ENCODE data around the gene FAM131C.
A peak's percentile ranks its signal among the peaks of the same experiment; 100 is the strongest.

The FAM131C gene

DNA sequence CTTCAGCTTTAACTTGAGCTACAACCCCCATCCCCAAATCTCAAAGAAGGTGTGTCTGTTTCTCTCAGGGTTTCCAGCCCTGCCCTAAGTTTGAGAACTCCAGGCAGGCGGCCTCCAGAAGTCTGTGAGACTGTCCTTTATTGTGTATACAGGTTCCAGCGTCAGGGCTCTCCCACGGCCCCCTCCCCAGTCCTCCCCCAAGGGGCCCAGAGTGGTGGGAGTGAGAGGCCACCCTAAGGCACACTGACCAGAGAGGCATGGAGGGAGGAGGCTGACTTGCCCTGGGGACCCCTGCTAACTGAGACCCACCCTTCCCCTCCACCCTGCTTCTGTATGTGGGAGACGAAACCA lies 59.6 kb downstream of the FAM131C start:
- no peak for DNase-seq

- peak; percentile 13 for DNase-seq
These were observed 60.1 kb downstream of the FAM131C start for GRCh38 chr1:16013220-16013907.

DNA sequence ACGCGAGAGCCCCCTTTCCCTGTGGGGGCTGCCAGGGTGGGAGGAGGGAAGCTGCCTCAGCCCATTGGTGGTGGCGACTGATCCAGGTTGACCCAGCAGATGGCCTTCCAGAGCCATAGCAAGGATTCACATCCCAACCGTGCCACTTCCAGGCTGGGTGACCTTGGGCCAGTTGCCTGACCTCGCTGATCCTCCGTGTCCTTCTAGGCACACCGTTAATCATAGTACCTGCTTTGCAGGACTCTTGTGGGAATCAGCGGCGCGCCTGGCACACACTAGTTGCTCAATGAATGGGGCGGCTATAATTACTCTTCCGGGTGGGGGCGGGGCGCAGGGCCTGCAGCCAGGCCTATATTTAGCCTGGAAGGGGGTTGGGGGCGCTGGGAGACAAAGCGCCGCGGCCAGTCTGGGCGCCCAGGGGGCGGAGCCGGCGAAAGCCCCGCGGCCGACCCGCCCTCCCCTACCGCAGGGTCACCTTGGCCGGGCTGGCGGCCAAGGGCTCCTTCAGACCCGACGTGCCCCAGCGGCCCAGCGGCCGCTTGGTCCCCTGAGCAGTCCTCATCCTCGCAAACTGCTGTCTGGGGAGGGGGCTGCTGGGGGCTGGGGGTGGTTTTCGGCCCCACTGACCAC lies 60.7 kb downstream of the FAM131C start:
- peak; percentile 13 for DNase-seq

GRCh38 chr1:16011936-16012589 lies 61.4 kb downstream of the FAM131C start:
- DNase-seq, result no peak

DNA sequence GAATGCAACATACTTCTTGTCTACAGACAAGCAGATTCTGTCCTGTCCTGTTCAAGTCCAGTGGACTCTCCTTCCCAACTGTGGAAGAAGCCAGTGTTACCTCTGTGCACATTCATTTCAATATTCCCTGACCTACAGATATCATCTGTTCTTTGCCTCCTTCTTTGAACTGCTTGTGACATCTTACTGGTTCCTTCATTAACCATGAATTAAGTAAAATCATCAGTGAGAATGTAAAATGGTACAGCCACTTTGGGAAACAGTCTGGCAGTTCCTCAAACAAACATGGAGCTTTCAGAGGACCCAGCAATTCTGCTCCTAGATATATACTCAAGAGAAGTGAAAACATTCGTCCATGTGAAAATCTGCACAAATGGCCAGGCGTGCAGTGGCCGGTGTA lies 62.6 kb downstream of the FAM131C start:
- no peak for DNase-seq

GRCh38 chr1:16009678-16010077 lies 63.8 kb downstream of the FAM131C start:
- no peak for DNase-seq

DNA sequence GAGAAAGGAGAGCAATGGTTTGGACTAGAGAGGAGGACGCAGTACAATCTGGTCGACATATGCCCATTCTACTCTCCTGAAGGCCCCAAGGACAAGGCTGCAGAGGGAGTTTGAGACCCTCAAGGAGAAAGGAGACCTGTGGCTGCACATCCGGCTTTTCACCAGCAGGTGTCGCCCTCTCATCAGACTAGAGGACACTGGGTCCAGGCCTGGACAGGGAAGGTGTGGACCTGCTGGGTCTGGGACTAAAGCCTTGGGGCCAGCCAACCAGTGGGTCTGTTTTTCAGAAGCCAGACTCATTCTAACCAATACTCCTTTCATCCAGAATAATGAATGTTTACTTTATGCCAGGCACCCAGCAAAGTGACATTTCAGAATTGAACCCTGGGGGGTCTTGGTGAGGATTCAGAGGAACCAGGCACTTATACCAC lies 64.4 kb downstream of the FAM131C start:
- DNase-seq, result peak; percentile 73
